Fibroblast of skin of left quadriceps (primary cell): Measurements from ENCODE around the gene CCDC102A.

Source experiments
- DNase-seq, 2 experiments: peaks; one replicate each; pipeline ENCODE4 v3.0.0-alpha.2; 2013; ENCODE audit warnings: low read depth in 2 of 2

The CCDC102A gene

GRCh38 chr16:57519796-57520360, 16.5 kb downstream of the CCDC102A start:
- DNase-seq, result no peak

- no peak for DNase-seq
Observed at GRCh38 chr16:57518922-57519321, 17.4 kb downstream of the CCDC102A start.

DNA sequence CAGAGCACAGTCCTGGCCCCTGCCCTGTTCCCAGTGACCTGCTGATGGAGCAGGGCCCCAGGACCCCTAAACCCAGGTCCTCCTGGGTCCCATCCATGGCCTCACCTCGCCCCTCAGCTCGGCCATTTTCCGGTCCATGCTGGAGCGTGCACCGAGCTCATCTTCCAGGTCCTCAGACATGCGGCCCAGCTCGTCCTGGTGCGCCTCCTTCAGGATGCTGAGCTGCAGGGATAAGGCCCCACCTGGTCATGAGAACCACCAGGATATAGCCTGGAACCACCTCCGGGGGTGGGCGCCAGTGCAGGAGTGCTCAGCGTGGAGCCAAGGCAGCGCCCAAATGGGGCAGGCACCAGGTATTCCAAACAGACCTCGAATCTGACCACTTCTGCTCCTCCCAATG, 17.9 kb downstream of the CCDC102A start:
- no peak for DNase-seq

GRCh38 chr16:57517397-57518367, 18.7 kb downstream of the CCDC102A start:
- DNase-seq, result no peak

- no peak for DNase-seq
Observed at GRCh38 chr16:57516773-57517172, 19.6 kb downstream of the CCDC102A start.

- no peak for DNase-seq
Observed at GRCh38 chr16:57516176-57516725, 20.1 kb downstream of the CCDC102A start.

DNA sequence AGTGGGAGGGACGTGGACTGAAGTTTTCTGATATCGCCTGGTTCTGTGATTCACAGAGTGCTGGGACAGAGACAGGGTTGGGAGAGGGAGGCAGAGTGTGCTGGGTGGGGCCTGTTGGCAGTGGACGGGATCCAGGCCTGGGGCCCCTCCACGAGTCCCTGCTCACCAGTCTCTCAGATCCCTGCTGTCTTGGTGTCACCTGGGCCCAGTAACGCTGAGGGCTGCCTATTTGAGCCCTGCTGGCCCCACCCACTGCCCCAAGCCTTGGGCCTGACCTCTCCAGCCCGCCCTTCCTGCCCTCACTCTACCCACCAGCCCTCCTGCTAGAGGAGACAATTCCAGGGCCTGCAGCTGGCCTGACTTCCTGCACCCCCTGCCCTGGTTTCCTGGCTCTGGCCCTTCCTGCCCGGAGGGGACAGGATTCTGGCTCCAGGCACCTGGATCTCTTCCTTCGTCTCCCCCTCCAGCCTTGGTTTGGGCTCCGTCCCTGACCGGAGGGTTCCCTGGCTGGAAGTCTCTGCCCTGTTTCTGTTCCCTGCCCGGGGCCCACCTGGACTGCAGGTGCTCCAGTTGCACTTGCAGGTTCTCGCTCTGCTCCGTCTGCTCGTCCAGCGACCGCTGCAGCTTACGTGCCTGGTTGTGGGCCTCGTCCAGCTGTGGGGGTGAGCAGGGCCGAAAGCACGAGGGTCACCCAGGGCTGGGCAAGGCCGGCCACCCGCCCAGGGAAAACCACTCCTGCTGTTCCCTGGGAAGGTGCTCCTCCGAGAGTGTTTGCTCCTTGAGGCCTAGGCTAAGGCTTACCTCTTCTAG, 21.4 kb downstream of the CCDC102A start:
- no peak for DNase-seq

DNA sequence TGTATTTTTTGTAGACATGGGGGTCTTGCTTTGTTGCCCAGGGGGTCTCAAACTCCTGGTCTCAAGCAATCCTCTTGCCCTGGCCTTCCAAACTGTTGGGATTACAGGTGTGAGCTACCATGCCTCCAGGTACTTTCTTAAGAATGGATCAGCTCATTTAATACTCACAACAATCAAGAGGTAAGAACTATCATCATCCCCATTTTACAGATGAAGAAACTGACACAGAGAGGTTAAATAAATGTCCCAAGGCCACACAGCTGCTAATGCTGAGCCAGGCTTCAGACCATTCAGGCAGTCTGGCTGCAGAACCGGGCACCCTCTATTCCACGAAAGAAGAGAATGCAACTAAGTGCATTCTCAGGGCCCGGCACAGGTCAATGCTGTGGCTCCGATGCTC, 22.0 kb downstream of the CCDC102A start:
- DNase-seq, result no peak

- peak in 1 of 2 experiments; percentile 36 for DNase-seq
Observed at GRCh38 chr16:57513371-57514102, 22.8 kb downstream of the CCDC102A start.

- no peak for DNase-seq
Observed at GRCh38 chr16:57512296-57513001, 23.9 kb downstream of the CCDC102A start.

GRCh38 chr16:57510016-57510871, 26.1 kb downstream of the CCDC102A start:
- no peak for DNase-seq

DNA sequence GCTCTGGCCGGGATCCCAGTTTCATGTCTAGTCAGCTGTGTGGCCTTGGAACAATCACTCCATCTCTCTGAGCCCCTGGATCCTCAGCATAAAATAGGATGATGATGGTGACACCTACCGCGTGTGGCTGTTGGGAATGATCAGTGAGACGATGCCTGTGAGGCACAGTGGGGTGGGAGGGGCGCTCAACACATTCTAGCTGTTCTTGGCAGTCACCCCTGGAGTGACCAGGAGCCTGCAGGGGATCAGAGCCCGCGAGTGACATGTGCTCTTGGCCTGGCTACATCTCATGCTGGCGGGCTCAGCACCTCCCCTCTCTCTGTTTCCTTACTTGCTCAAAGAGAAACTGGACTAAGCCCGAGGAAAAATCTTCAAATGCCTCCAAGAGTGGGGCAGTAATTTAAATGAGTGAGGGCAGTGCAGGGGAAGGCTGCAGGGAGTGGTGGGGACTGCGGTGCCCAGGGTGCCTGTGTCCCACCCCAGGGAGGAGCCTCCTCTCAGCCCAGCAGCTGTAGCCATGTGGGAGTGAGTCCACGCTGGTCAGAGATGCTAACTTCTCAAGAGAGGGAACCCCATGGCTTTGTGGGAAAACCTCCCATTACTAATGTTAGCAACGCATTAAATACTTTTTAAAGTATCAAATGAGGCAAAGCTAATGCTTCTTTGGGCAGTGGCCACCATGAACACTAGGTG, 27.0 kb downstream of the CCDC102A start:
- no peak for DNase-seq

DNA sequence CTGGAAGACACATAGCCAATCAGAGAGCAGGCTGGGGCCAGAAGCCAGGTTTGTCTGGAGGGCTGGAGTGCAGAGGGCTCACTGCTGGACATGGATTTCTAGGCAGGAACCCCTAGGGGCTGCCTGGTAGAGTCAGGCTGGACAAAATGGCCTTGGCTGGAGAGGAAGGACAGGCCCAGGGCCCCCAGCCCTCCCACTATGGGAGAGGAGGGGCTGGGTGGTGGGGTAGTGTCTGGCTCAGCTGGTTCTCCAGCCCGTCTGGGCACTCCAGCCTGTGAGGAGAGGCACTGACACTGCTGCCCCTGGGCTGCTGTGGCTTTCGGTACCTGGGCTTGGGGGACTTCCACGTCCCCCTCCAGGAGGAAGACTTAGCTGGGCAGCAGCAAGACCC, 28.3 kb downstream of the CCDC102A start:
- no peak for DNase-seq

- DNase-seq, result no peak
Observed at GRCh38 chr16:57507136-57508034, 29.0 kb downstream of the CCDC102A start.

DNA sequence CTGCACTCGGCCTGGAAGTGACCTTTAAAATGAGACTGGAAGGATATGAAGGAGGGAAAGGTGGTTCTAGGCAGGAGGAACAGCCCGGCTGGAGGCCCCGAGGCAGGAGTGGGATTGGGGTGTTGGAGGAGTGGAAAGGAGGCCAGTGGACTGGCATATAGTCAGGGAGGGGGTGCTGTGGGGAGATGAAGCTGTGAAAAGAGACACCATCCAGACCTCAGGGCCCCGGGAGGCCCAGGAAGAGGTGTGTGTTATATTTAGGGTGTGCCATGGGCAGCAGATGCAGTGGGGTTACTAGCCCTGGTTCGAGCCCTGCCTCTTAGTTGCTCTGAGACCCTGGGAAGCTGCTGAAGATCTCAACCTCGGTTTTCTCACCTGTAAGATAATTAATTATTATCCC, 31.2 kb downstream of the CCDC102A start:
- DNase-seq, result no peak

GRCh38 chr16:57504491-57504890, 31.9 kb downstream of the CCDC102A start:
- DNase-seq, result no peak

DNA sequence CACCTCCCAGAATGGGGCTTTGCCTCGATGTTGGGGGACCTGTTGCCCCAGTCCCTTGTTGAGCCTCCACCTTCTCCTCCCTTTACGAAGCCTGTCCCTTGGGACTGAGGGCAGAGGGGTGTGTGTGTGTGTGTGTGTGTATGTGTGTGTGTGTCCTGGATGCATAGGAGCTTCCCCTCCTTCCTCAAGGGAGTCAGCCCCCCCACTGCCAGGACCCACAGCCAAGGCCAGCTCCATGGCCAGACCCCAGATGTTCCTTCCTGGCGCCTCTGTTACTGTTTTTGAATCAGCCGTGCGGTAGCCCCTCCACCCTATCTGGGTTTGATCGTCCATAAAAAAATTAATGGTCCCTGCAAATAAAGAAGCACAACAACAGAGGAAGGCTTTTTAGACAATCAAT, 32.4 kb downstream of the CCDC102A start:
- no peak for DNase-seq

DNA sequence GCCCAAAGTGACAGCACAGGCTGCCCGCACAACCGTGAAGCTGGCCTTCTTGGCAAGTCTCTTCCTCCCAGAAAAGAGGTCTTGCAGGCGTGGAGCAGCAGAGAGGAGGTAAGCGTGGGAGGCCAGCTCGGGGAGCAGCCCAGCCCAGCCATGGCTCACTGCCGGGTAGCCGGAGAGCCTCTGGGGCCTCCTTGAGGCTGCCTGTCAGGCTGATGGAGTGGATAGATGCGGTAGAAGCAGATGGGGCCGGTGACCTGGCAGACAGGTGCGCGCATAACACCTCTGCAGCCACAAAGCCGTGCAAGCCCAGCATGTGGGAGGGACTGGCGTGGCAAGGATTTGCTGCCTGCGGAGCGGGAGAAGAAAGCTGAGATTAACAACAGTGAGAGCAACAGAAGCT, 33.0 kb downstream of the CCDC102A start:
- DNase-seq, result no peak
